OCI-LY7 (cell line): Measurements from ENCODE around the gene ZNF441. TPM values are rescaled to one million over a fixed set of nuclear protein-coding genes. Genes with fewer than 3 reads are reported as not detected.

Source experiments
- BruUV-seq: library from RNA; stranded (reverse); fragments of 400-500 nt; replicated peaks from 2 replicates; lab custom pipeline; 2021; lab: Mats Ljungman, UMichigan
- CTCF ChIA-PET: fragments of 300-600 bp; sonication (Branson Sonifier 250); formaldehyde crosslinking; loops from one replicate; lab custom pipeline; 2022; ENCODE audit warnings: antibody characterized with exemption; ENCODE audit not compliant: unreplicated experiment; lab: Charles Lee
- POLR2A ChIA-PET: fragments of 300-600 bp; sonication (Branson Sonifier 250); formaldehyde crosslinking; loops from one replicate; lab custom pipeline; 2022; ENCODE audit warnings: antibody characterized with exemption; lab: Charles Lee
- DNase-seq: peaks from one replicate; pipeline ENCODE4 v3.0.0-alpha.2; 2015; ENCODE audit warnings: low spot score
- H2AFZ ChIP-seq: fragments of 200-600 bp; sonication (generic), shearing (Covaris generic); 2 replicates; pipeline ENCODE4 v1.6.1; 2014; ENCODE audit warnings: mild to moderate bottlenecking, antibody characterized with exemption, low read length, moderate library complexity
- H3K27ac ChIP-seq: fragments of 200-600 bp; sonication (generic); 2 replicates; pipeline ENCODE4 v1.5.1; 2014; ENCODE audit warnings: mixed run types, low read depth, mild to moderate bottlenecking, moderate library complexity, low read length, inconsistent platforms; ENCODE audit not compliant: poor library complexity, severe bottlenecking
- H3K36me3 ChIP-seq: fragments of 200-600 bp; sonication (generic); 2 replicates; pipeline ENCODE4 v1.6.1; 2014; ENCODE audit warnings: mild to moderate bottlenecking, antibody characterized with exemption, low read length, moderate library complexity, mixed read lengths; ENCODE audit not compliant: insufficient read depth
- H3K4me1 ChIP-seq: fragments of 200-600 bp; sonication (generic); 2 replicates; pipeline ENCODE4 v1.5.1; 2014; ENCODE audit warnings: mild to moderate bottlenecking, low read length; ENCODE audit not compliant: insufficient read depth, poor library complexity, severe bottlenecking
- H3K4me2 ChIP-seq: fragments of 200-600 bp; sonication (generic); 2 replicates; pipeline ENCODE4 v1.6.1; 2014; ENCODE audit warnings: mild to moderate bottlenecking, low read length
- H3K4me3 ChIP-seq: fragments of 200-600 bp; sonication (generic); 2 replicates; pipeline ENCODE4 v1.5.1; 2014; ENCODE audit warnings: mild to moderate bottlenecking, low read depth, low read length; ENCODE audit not compliant: poor library complexity, severe bottlenecking
- H3K79me2 ChIP-seq: fragments of 200-600 bp; sonication (generic); 2 replicates; pipeline ENCODE4 v1.6.1; 2016; ENCODE audit warnings: low read depth, mild to moderate bottlenecking, low read length, moderate library complexity, mixed read lengths; ENCODE audit not compliant: insufficient read depth
- H3K9me2 ChIP-seq: fragments of 200-600 bp; sonication (generic); 2 replicates; pipeline ENCODE4 v1.6.1; 2016; ENCODE audit warnings: mild to moderate bottlenecking, low read length, mixed read lengths; ENCODE audit not compliant: insufficient read depth
- H3K9me3 ChIP-seq: fragments of 200-600 bp; sonication (generic); 2 replicates; pipeline ENCODE4 v1.6.1; 2014; ENCODE audit warnings: mild to moderate bottlenecking, mixed run types, low read length, mixed read lengths
- H4K20me1 ChIP-seq: fragments of 200-600 bp; sonication (generic); 2 replicates; pipeline ENCODE4 v1.6.1; 2014; ENCODE audit warnings: mild to moderate bottlenecking, antibody characterized with exemption, low read length, moderate library complexity, mixed read lengths; ENCODE audit not compliant: insufficient read depth
- EZH2phosphoT487 ChIP-seq: fragments of 200-600 bp; sonication (generic); IDR thresholded peaks from 2 replicates; pipeline ENCODE4 v1.6.1; 2018; ENCODE audit warnings: low read depth, borderline replicate concordance, mild to moderate bottlenecking, mixed run types, antibody characterized with exemption, low read length, moderate library complexity, mixed read lengths
- intact Hi-C: fragments of 100-400 bp; cut with micrococcal nuclease; formaldehyde crosslinking; loops from one replicate; pipeline ENCODE4 v1.10.0; 2022; ENCODE audit not compliant: unreplicated experiment
- total RNA-seq, 2 experiments: library from RNA; depleted of rRNA in 1 of 2; stranded (reverse); fragments of >200 nt in 1 of 2; shearing (Covaris generic) in 1 of 2; gene quantifications; 2 replicates each; pipeline ENCODE4 v1.2.3, GENCODE V29; 2014 to 2022
- TF ChIP-seq, protein P1 (sequence below): fragments of 200-600 bp; sonication (generic); conservative IDR thresholded peaks from 2 replicates; pipeline ENCODE4 v1.5.1; 2014; ENCODE audit warnings: mild to moderate bottlenecking, antibody characterized with exemption, low read length, moderate library complexity, mixed read lengths

Gene ZNF441
- total RNA-seq, 2 experiments from 2014 or later, result 8.4 to 14.5 TPM

DNA sequence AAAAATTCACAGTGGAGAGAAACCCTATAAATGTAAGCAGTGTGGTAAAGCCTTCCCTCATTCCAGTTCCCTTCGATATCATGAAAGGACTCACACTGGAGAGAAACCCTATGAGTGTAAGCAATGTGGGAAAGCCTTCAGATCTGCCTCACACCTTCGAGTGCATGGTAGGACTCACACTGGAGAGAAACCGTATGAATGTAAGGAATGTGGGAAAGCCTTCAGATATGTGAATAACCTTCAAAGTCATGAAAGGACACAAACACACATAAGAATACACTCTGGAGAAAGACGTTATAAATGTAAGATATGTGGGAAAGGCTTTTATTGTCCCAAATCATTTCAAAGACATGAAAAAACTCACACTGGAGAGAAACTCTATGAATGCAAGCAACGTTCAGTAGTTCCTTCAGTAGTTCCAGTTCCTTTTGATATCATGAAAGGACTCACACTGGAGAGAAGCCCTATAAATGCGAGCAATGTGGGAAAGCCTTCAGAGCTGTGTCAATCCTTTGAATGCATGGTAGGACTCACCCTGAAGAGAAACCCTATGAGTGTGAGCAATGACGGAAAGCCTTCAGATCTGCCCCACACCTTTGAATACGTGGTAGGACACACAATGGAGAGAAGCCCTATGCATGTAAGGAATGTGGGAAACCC, 65.6 kb downstream of the ZNF441 start:
- Histone ChIP-seq H2AFZ (no peak overlapping the region), H3K9me2 (no peaks in the 10 kb centered on the region), H4K20me1 (no peaks in the 10 kb centered on the region), H3K79me2 (no peaks in the 10 kb centered on the region), H3K36me3 (peaks cover 27% of the 10 kb centered on the region), H3K9me3 (0 out of 2 replicates have a peak, but pooled peaks cover 4% of the 10 kb centered on the region), H3K4me3 (no peak overlapping the region), H3K4me1 (no peaks in the 10 kb centered on the region), H3K4me2 (no peak overlapping the region), H3K27ac (no peak overlapping the region)
- TF ChIP-seq EZH2phosphoT487, result no peak
- TF ChIP-seq, protein P1, sequence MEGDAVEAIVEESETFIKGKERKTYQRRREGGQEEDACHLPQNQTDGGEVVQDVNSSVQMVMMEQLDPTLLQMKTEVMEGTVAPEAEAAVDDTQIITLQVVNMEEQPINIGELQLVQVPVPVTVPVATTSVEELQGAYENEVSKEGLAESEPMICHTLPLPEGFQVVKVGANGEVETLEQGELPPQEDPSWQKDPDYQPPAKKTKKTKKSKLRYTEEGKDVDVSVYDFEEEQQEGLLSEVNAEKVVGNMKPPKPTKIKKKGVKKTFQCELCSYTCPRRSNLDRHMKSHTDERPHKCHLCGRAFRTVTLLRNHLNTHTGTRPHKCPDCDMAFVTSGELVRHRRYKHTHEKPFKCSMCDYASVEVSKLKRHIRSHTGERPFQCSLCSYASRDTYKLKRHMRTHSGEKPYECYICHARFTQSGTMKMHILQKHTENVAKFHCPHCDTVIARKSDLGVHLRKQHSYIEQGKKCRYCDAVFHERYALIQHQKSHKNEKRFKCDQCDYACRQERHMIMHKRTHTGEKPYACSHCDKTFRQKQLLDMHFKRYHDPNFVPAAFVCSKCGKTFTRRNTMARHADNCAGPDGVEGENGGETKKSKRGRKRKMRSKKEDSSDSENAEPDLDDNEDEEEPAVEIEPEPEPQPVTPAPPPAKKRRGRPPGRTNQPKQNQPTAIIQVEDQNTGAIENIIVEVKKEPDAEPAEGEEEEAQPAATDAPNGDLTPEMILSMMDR, result no peak
- intact Hi-C loops, result no loop called here
- no TSS peak for BruUV-seq
- ChIA-PET CTCF (no interaction called here), POLR2A (no interaction called here)
- DNase-seq, result no peak

DNA sequence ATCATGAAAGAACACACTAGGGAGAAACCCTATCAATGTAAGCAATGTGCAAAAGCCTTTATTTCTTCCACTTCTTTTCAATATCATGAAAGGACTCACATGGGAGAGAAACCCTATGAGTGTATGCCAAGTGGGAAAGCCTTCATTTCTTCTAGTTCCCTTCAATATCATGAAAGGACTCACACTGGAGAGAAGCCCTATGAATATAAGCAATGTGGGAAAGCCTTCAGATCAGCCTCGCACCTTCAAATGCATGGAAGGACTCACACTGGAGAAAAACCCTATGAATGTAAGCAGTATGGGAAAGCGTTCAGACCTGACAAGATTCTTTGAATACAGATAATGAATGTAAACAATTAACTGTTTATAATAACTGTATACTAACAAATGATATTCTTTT, 66.7 kb downstream of the ZNF441 start:
- intact Hi-C loops, result no loop called here
- Histone ChIP-seq H3K27ac (no peak overlapping the region), H3K4me3 (no peak overlapping the region), H3K9me3 (0 out of 2 replicates have a peak, but pooled peaks cover 4% of the 10 kb centered on the region), H3K4me1 (no peaks in the 10 kb centered on the region), H2AFZ (no peak overlapping the region), H3K79me2 (no peaks in the 10 kb centered on the region), H4K20me1 (no peaks in the 10 kb centered on the region), H3K9me2 (no peaks in the 10 kb centered on the region), H3K4me2 (no peak overlapping the region), H3K36me3 (peaks cover 27% of the 10 kb centered on the region)
- BruUV-seq, result no TSS peak
- ChIA-PET CTCF (no interaction called here), POLR2A (no interaction called here)
- DNase-seq, result no peak
- TF ChIP-seq EZH2phosphoT487, result no peak
- TF ChIP-seq, protein P1, result no peak

Other genes starting within 250 kb of the ZNF441 start
- 40.6 and 52.4 TPM in 2 replicates for gene ECSIT, start 237.9 kb upstream of the ZNF441 start, total RNA-seq (2014; rRNA removed; shearing (Covaris generic))
- gene ECSIT, start 237.9 kb upstream of the ZNF441 start, total RNA-seq (2022), result 59.3 and 59.5 TPM in 2 replicates
- gene CNN1, start 228.1 kb upstream of the ZNF441 start, total RNA-seq (2014; rRNA removed; shearing (Covaris generic)), result not detected in 2 replicates
- gene CNN1, start 228.1 kb upstream of the ZNF441 start, total RNA-seq (2022), result not detected in 2 replicates
- 48.9 and 60.5 TPM in 2 replicates for gene ELOF1, start 207.8 kb upstream of the ZNF441 start, total RNA-seq (2014; rRNA removed; shearing (Covaris generic))
- gene ELOF1, start 207.8 kb upstream of the ZNF441 start, total RNA-seq (2022), result 69.0 and 73.2 TPM in 2 replicates
- 13.3 and 21.6 TPM in 2 replicates for gene ACP5, start 189.4 kb upstream of the ZNF441 start, total RNA-seq (2014; rRNA removed; shearing (Covaris generic))
- 16.3 and 17.4 TPM in 2 replicates for gene ACP5, start 189.4 kb upstream of the ZNF441 start, total RNA-seq (2022)
- 8.0 and 11.0 TPM in 2 replicates for gene ZNF627, start 169.5 kb upstream of the ZNF441 start, total RNA-seq (2014; rRNA removed; shearing (Covaris generic))
- 16.0 and 16.8 TPM in 2 replicates for gene ZNF627, start 169.5 kb upstream of the ZNF441 start, total RNA-seq (2022)
- 7.0 and 7.2 TPM in 2 replicates for gene ZNF823, start 28.1 kb upstream of the ZNF441 start, total RNA-seq (2014; rRNA removed; shearing (Covaris generic))
- gene ZNF823, start 28.1 kb upstream of the ZNF441 start, total RNA-seq (2022), result 5.7 and 6.8 TPM in 2 replicates
- 1.2 and 2.0 TPM in 2 replicates for gene ZNF491, start 31.5 kb downstream of the ZNF441 start, total RNA-seq (2014; rRNA removed; shearing (Covaris generic))
- gene ZNF491, start 31.5 kb downstream of the ZNF441 start, total RNA-seq (2022), result 6.2 and 7.9 TPM in 2 replicates
- 7.5 and 7.9 TPM in 2 replicates for gene ZNF440, start 47.3 kb downstream of the ZNF441 start, total RNA-seq (2014; rRNA removed; shearing (Covaris generic))
- 15.2 and 16.6 TPM in 2 replicates for gene ZNF440, start 47.3 kb downstream of the ZNF441 start, total RNA-seq (2022)
- gene ZNF439, start 81.7 kb downstream of the ZNF441 start, total RNA-seq (2014; rRNA removed; shearing (Covaris generic)), result 38.1 and 40.2 TPM in 2 replicates
- 33.8 and 45.5 TPM in 2 replicates for gene ZNF439, start 81.7 kb downstream of the ZNF441 start, total RNA-seq (2022)
- 7.1 and 9.7 TPM in 2 replicates for gene ZNF69, start 120.8 kb downstream of the ZNF441 start, total RNA-seq (2014; rRNA removed; shearing (Covaris generic))
- gene ZNF69, start 120.8 kb downstream of the ZNF441 start, total RNA-seq (2022), result 13.9 and 15.8 TPM in 2 replicates
- 18.2 and 20.4 TPM in 2 replicates for gene ZNF700, start 158.1 kb downstream of the ZNF441 start, total RNA-seq (2014; rRNA removed; shearing (Covaris generic))
- 28.2 and 28.4 TPM in 2 replicates for gene ZNF700, start 158.1 kb downstream of the ZNF441 start, total RNA-seq (2022)
- 2.7 and 2.8 TPM in 2 replicates for gene ZNF763, start 198.0 kb downstream of the ZNF441 start, total RNA-seq (2014; rRNA removed; shearing (Covaris generic))
- 6.2 and 7.7 TPM in 2 replicates for gene ZNF763, start 198.0 kb downstream of the ZNF441 start, total RNA-seq (2022)